ENCODE measurements around the gene ALG14.

Gene ALG14

DNA sequence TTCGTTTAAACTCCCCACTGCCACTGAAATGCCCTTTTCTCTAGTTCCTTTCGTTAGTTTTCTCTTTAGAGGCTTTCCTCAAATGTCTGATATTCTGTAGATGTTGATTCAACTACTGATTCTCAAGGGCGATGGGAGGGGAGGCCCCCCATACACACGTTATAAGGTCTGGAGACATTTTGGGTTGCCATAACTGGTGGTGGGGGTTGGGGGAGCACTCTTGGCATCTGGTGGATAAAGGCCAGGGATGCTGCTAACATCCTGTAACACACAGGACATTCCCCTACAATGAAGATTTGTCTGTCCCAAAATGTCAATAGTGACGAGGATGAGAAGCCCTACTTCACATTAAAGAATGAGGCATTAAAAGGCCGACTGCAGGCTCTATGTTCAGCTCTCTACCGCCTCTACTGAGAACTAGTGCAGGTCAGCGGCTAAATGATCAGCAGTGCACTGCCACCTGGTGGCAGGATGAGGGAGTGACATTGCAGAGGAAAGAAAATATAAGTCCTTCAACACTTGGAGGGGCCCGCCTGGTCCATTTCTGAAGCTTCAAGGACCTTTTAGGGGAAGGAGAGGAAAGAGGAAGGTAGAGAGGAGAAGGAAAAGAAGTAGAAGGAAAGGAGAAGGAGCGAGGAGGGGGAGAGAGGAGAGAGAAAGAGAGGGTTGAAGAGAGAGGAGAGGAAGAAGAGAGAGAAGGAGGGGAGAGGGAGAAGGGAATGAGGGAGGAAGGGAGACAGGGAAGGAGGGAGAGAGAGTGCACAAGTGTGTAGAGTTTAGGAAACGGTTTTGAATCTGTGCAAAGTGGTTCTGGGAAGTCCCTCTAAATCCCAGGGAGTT lies 29.4 kb downstream of the ALG14 start:
- H3K9me3 ChIP-seq (ENCODE audit: insufficient read depth, low read length), result no peaks in the 10 kb centered on the region
- H3K4me3 ChIP-seq (ENCODE audit: insufficient read depth, low read length, poor library complexity, severe bottlenecking), result no peak overlapping the region
- H3K9ac ChIP-seq (ENCODE audit: low read length), result no peak overlapping the region
- no peaks in the 10 kb centered on the region for H3K36me3 ChIP-seq (ENCODE audit: low read length)
- H3K27ac ChIP-seq (ENCODE audit: low read depth, low read length), result no peak overlapping the region
- H3F3A ChIP-seq (ENCODE audit: insufficient read depth), result no peaks in the 10 kb centered on the region
- no peak overlapping the region for H2AFZ ChIP-seq (ENCODE audit: low read depth, low read length, severe bottlenecking)
- H3K27me3 ChIP-seq (ENCODE audit: low read length), result no peaks in the 10 kb centered on the region
- H4K20me1 ChIP-seq (ENCODE audit: low read depth, low read length), result no peaks in the 10 kb centered on the region
- H3K79me2 ChIP-seq (ENCODE audit: insufficient read depth, low read length), result no peaks in the 10 kb centered on the region
- TF ChIP-seq CTCF (IDR thresholded peaks at IDR 0.05; ENCODE audit: insufficient read depth, low read length, poor library complexity, severe bottlenecking), result peak; percentile 99
- TF ChIP-seq EZH2phosphoT487 (conservative IDR thresholded peaks at IDR 0.05; ENCODE audit: low read length), result no peak
- no peaks in the 10 kb centered on the region for H3K9me2 ChIP-seq (replicated peaks; ENCODE audit: insufficient read depth, low read length)
- no peak overlapping the region for H3K4me2 ChIP-seq (ENCODE audit: low read depth, low read length, poor library complexity, severe bottlenecking)

GRCh38 chr1:95042286-95042685 lies 30.5 kb downstream of the ALG14 start:
- Histone ChIP-seq H3K9ac (ENCODE audit: low read length) (no peak overlapping the region), H3K9me2 (replicated peaks; ENCODE audit: insufficient read depth, low read length) (no peaks in the 10 kb centered on the region), H3K27ac (ENCODE audit: low read depth, low read length) (no peak overlapping the region), H3K27me3 (ENCODE audit: low read length) (no peaks in the 10 kb centered on the region), H4K20me1 (ENCODE audit: low read depth, low read length) (no peaks in the 10 kb centered on the region), H3K4me2 (ENCODE audit: low read depth, low read length, poor library complexity, severe bottlenecking) (no peak overlapping the region), H3F3A (ENCODE audit: insufficient read depth) (no peaks in the 10 kb centered on the region), H3K9me3 (ENCODE audit: insufficient read depth, low read length) (no peaks in the 10 kb centered on the region), H3K79me2 (ENCODE audit: insufficient read depth, low read length) (no peaks in the 10 kb centered on the region), H2AFZ (ENCODE audit: low read depth, low read length, severe bottlenecking) (no peak overlapping the region), H3K36me3 (ENCODE audit: low read length) (no peaks in the 10 kb centered on the region), H3K4me3 (ENCODE audit: insufficient read depth, low read length, poor library complexity, severe bottlenecking) (no peak overlapping the region)
- TF ChIP-seq CTCF (IDR thresholded peaks at IDR 0.05; ENCODE audit: insufficient read depth, low read length, poor library complexity, severe bottlenecking), result no peak
- TF ChIP-seq EZH2phosphoT487 (conservative IDR thresholded peaks at IDR 0.05; ENCODE audit: low read length), result no peak

DNA sequence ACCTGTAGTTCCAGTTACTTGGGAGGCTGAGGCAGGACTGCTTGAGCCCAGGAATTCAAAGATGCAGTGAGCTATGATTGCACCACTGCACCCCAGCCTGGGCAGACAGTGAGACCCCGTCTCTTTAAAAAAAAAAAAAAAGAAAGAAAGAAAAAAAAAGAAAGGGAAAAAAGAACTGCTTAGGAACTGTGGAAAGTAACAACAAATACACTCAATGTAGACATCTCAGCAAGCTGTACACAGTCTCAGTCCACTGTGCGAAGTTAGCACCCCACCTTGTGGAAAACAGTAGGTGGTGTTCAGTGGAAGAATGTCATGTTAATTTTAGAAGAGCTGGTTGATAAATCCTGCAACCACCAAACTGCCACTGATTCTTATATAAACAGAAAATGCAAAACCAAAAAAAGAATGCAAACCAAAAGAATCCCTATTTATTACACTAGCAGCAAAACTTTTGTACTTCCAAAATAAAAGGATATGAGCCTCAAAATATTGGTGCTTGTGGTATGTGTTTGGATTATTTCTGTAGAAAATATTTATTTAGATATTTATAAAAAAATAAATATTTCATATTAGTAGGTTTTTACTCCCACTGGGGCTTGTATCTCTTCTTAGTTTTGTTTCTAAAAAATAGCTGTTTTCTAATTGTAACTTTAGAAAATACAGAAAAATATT lies 31.1 kb downstream of the ALG14 start:
- Histone ChIP-seq H3K36me3 (ENCODE audit: low read length) (no peaks in the 10 kb centered on the region), H3F3A (ENCODE audit: insufficient read depth) (no peaks in the 10 kb centered on the region), H3K4me3 (ENCODE audit: insufficient read depth, low read length, poor library complexity, severe bottlenecking) (no peak overlapping the region), H3K79me2 (ENCODE audit: insufficient read depth, low read length) (no peaks in the 10 kb centered on the region), H3K4me2 (ENCODE audit: low read depth, low read length, poor library complexity, severe bottlenecking) (no peak overlapping the region), H3K27ac (ENCODE audit: low read depth, low read length) (no peak overlapping the region), H3K9me2 (replicated peaks; ENCODE audit: insufficient read depth, low read length) (no peaks in the 10 kb centered on the region), H3K27me3 (ENCODE audit: low read length) (no peaks in the 10 kb centered on the region), H3K9ac (ENCODE audit: low read length) (no peak overlapping the region), H2AFZ (ENCODE audit: low read depth, low read length, severe bottlenecking) (no peak overlapping the region), H4K20me1 (ENCODE audit: low read depth, low read length) (no peaks in the 10 kb centered on the region), H3K9me3 (ENCODE audit: insufficient read depth, low read length) (no peaks in the 10 kb centered on the region)
- TF ChIP-seq CTCF (IDR thresholded peaks at IDR 0.05; ENCODE audit: insufficient read depth, low read length, poor library complexity, severe bottlenecking) (no peak), EZH2phosphoT487 (conservative IDR thresholded peaks at IDR 0.05; ENCODE audit: low read length) (no peak)
